Activated CD8-positive, alpha-beta memory T cell treated with anti-CD3 and anti-CD28 coated beads for 48 hours (primary cell): ENCODE data around the gene PLEKHD1.
A peak's percentile ranks its signal among the peaks of the same experiment; 100 is the strongest.
"Not testable (repeated sequence)": the region's sequence is repeated elsewhere in the genome, so short reads cannot be mapped to it uniquely, and the experiment has no call there.

ENCODE experiments used
- DNase-seq, 3 experiments: peaks; one replicate each; pipeline ENCODE4 v3.0.0-alpha.2; 2020; ENCODE audit warnings: low read depth in 2 of 3, low spot score in 2 of 3

Gene PLEKHD1

GRCh38 chr14:69484444-69485314 lies at the start of gene PLEKHD1:
Gene PLEKHD1 (plus strand): TSS chr14:69484728. CDS start chr14:69484966, 238 bp downstream.
- DNase-seq: no peak

- DNase-seq: no peak
These were observed 44.8 kb upstream of the PLEKHD1 start for GRCh38 chr14:69439521-69440270.

DNA sequence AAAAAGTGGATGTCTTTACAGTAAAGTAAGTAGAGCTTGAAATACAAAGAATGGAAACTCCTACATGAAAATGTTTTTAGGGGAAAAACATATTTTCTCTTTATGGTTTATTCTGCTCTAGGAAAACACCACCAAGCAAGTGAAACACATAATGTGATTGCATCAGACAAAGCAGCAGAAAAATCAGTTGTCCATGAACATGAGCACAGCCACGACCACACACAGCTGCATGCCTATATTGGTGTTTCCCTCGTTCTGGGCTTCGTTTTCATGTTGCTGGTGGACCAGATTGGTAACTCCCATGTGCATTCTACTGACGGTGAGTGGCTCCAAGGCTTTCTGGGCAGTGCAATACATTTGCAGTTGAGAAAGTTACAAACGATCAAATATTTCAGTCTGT lies 42.6 kb upstream of the PLEKHD1 start:
- DNase-seq: no peak

GRCh38 chr14:69443296-69443805 lies 41.2 kb upstream of the PLEKHD1 start:
- no peak for DNase-seq

GRCh38 chr14:69449216-69449615 lies 35.3 kb upstream of the PLEKHD1 start:
- DNase-seq: no peak

DNA sequence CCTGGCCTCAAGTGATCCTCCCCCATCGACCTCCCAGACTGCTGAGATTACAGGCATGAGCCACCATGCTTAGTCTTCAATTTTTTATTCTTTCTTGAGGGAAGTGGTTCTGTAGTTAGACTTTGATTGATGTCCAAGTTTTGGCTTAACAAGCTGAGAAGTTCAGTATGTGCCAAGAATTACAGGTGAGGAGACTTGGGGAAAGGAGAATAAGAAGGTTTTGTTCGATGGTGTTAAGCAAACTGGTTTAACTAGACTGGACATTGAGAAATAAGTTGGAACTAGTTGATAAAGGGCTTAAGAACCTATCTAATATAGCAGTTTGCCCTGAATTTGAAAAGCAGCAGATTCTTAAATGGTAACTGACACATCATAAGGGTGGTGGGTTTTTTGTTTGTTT lies 32.6 kb upstream of the PLEKHD1 start:
- no peak for DNase-seq

- DNase-seq: no peak
These were observed 26.2 kb upstream of the PLEKHD1 start for GRCh38 chr14:69458350-69458749.

DNA sequence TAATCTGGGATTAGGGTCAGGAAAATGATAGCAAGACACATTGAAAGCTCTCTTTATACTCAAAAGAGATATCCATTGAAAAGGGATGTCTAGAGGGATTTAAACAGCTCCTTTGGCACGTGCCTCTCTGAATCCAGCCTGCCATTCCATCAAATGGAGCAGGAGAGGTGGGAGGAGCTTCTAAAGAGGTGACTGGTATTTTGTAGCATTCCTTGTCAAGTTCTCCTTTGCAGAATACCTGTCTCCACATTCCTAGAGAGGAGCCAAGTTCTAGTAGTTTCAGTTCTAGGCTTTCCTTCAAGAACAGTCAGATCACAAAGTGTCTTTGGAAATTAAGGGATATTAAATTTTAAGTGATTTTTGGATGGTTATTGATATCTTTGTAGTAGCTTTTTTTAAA lies 25.4 kb upstream of the PLEKHD1 start:
- no peak for DNase-seq

DNA sequence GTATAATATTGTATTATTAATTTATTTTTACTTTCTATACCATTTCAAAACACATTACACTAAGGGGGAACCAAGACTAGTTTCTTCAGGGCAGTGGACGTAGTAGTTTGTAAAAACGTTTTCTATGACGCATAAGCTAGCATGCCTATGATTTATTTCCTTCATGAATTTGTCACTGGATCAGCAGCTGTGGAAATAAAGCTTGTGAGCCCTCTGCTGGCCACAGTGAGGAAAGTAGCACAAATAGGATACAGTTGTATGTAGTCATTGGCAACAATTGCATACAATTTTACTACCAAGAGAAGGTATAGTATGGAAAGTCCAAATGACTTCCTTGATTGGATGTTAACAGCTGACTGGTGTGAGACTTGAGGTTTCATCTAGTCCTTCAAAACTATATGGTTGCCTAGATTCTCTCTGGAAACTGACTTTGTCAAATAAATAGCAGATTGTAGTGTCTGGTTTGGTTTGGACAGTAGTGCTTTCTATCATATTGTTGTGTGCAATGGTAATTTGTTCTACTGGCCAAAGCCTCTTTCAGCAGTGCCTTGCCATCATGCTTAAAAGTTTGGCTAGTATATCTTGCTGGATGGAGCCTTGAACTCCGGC lies 24.3 kb upstream of the PLEKHD1 start:
- DNase-seq: peak in 2 of 3 experiments; percentile 3 to 16

DNA sequence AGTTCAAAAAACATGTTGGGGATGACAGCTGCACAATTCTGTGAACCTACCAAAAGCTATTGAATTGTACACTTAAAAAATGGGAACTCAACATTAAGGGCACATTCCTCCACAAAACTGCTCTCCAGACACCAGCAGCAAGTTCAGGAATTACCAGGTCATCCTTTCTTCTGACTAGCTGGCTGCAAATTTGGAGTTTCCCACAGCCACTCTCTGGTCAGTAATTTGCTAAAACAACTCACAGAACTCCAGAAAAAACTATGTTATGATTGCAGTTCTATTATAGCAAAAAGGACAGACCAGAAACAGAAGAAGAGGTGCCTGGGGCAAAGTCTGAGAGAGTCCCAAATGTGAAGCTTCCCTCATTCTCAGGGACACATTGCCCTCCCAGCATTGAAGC lies 20.1 kb upstream of the PLEKHD1 start:
- DNase-seq: no peak

DNA sequence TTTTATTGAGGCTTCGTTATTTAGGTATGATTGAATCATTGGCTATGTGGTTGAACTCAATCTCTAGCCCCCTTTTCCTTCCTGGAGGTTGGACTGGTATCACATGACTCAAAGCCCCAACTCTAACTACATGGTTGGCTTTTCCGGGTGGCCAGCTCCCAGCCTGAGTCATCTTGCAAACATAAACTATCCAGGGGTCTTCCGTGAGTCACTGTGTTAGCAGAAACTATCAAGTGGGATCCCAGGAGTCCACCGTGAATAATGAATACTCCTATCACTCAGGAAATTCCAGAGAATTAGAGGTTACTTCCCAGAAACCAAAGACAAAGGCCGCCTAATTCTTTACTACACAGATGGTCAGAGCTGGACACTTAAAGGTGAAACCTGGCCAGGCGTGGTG lies 19.7 kb upstream of the PLEKHD1 start:
- no peak for DNase-seq

GRCh38 chr14:69468949-69469348 lies 15.6 kb upstream of the PLEKHD1 start:
- no peak for DNase-seq

- no peak for DNase-seq
These were observed 13.1 kb upstream of the PLEKHD1 start for GRCh38 chr14:69471436-69471835.

GRCh38 chr14:69471916-69472315 lies 12.6 kb upstream of the PLEKHD1 start:
- no peak for DNase-seq

DNA sequence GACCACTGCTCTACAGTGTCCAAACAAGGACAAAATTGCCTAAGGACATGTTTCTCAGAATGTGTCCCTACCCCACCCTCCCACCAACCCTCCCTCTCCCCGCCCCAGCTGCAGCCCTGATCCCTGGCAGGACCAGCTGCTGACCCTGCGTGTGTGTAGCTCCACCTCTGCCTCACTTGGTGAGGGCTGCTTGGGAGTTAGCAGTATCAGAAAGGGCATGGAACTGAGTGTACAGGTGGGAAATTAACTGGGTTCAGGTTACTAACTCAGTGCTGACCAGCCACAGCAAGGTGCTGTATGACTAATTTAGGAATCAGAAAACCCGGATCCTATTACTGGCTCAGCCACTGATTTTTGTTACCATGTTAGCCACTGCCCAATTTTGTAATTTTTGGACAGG lies 11.3 kb upstream of the PLEKHD1 start:
- no peak for DNase-seq

GRCh38 chr14:69473946-69474345 lies 10.6 kb upstream of the PLEKHD1 start:
- DNase-seq: no peak

DNA sequence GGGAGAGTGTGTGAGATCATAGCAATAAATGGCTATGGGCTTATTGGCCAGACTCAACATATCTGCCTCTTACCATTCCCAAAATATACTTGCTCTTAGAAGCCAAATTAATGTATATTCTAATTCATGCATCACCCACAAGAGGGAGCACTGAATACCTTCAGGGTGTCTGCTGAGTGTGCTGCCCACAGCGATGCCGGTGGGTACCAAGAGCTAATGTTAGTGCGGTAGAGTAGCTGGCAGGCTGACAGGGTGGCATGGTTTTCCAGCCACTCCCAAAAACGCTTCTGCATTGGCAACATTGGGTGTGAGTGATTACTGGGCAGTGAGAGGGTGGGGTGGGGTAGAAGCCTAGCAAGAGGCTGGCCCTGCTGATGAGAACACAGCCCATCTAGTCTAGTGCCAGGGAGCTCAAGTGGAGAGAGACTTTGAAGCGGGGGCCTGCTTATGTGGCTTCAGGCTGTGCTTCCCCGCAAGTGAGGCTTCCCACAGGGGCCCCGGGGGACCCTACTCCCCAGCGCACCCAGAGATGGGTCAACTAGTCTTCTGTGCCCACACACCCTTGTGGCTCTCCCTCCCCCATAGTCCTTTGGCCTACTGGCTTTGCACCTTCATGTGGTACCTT lies 9.2 kb upstream of the PLEKHD1 start:
- no peak for DNase-seq

DNA sequence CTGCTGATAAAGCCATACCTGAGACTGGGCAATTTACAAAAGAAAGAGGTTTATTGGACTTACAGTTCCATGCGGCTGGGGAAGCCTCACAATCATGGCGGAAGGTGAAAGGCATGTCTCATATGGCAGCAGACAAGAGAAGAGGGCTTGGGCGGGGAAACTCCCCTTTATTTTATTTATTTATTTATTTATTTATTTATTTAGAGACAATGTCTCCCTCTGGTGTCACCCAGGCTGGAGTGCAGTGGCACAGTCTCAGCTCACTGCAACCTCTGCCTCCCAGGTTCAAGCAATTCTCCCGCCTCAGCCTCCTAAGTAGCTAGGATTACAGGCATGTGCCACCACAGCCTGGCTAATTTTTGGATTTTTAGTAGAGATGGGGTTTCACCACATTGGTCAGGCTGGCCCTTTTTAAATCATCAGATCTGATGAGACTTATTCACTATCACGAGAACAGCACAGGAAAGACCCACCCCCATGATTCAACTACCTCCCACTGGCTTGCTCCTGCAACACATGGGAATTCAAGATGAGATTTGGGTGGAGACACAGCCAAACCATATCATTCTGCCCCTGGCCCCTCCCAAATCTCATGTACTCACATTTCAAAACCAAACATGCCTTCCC lies 7.6 kb upstream of the PLEKHD1 start:
- DNase-seq: not testable (repeated sequence)

DNA sequence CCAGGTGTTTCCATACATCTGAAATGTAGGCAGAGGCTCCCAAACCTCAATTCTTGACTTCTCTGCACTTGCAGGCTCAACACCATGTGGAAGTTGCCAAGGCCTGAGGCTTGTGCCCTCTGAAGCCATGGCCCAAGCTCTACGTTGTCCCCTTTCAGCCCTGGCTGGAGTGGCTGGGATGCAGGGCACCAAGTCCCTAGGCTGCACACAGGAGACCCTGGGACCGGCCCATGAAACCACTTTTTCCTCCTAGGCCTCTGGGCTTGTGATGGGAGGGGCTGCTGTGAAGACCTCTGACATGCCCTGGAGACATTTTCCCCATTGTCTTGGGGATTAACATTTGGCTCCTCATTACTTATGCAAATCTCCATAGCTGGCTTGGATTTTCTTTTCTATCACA lies 6.5 kb upstream of the PLEKHD1 start:
- not testable (repeated sequence) for DNase-seq

- DNase-seq: no peak
These were observed 4.8 kb upstream of the PLEKHD1 start for GRCh38 chr14:69479696-69480095.

DNA sequence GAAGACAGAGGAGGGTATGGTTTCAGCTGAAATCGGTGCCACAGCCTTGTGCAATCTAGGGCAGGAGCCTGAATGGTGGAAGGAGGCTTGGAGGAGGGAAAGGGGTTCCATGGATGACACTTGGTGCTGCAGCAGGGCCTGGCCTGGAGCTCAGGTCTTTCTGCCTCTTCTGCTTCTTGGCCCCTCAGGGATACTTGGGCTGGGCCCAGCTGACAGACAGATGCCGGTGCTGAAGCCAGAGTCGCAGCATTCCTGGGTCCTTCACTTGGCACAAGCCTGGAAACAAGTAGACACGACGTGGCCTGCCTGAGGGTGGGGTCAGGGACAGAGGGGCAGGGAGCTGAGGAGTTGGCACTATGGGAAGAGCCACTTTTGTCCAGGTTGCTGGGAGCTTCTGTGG lies 4.4 kb upstream of the PLEKHD1 start:
- no peak for DNase-seq
